Measurements from ENCODE around the gene TPD52L2.

- TF ChIP-seq RAD21 (conservative IDR thresholded peaks at IDR 0.05 in 1 of 2, IDR thresholded peaks at IDR 0.05 in 1 of 2) = no peak
- TF ChIP-seq CEBPB (IDR thresholded peaks at IDR 0.05) = no peak
- TF ChIP-seq CTCF (IDR thresholded peaks at IDR 0.05) = no peak
- TF ChIP-seq SMC3 (IDR thresholded peaks at IDR 0.05) = no peak
- no peak for TF ChIP-seq ZFP36 (IDR thresholded peaks at IDR 0.05; ENCODE audit: borderline replicate concordance, partially characterized antibody)
- TF ChIP-seq PBX3 (IDR thresholded peaks at IDR 0.05) = no peak
- TF ChIP-seq POLR2AphosphoS2 (conservative IDR thresholded peaks at IDR 0.05; ENCODE audit: low read length) = no peak
- no peak for TF ChIP-seq EP300 (IDR thresholded peaks at IDR 0.05)
- TF ChIP-seq MAFK (IDR thresholded peaks at IDR 0.05; ENCODE audit: partially characterized antibody) = no peak
- TF ChIP-seq POLR2A (IDR thresholded peaks at IDR 0.05; ENCODE audit: low read length) = no peak
- TF ChIP-seq CHD2 (IDR thresholded peaks at IDR 0.05; ENCODE audit: low read length, partially characterized antibody) = no peak
- TF ChIP-seq NR3C1 (IDR thresholded peaks at IDR 0.05) = no peak
These were observed 36.5 kb upstream of the TPD52L2 start for GRCh38 chr20:63828545-63828944.

Measured in A549 (cell line).